PC-9 (cell line): Measurements from ENCODE around the gene CLBA1.

Experiments used
- CTCF ChIP-seq: fragments of 200-600 bp; sonication (generic); conservative IDR thresholded peaks from 2 replicates; pipeline ENCODE4 v1.6.1; 2017; ENCODE audit warnings: mixed run types, antibody characterized with exemption, mild to moderate bottlenecking, moderate library complexity
- EZH2 ChIP-seq: fragments of 200-600 bp; sonication (generic); IDR thresholded peaks from 2 replicates; pipeline ENCODE4 v1.8.0; 2017; ENCODE audit warnings: antibody characterized with exemption, low read depth

- TF ChIP-seq CTCF = no peak
- no peak for TF ChIP-seq EZH2
These were observed 32.8 kb downstream of the CLBA1 start for GRCh38 chr14:105018414-105018813.
